ENCODE measurements around the gene KEAP1.

GRCh38 chr19:10521461-10522171, 18.5 kb upstream of the KEAP1 start:
- TF ChIP-seq, protein P1, sequence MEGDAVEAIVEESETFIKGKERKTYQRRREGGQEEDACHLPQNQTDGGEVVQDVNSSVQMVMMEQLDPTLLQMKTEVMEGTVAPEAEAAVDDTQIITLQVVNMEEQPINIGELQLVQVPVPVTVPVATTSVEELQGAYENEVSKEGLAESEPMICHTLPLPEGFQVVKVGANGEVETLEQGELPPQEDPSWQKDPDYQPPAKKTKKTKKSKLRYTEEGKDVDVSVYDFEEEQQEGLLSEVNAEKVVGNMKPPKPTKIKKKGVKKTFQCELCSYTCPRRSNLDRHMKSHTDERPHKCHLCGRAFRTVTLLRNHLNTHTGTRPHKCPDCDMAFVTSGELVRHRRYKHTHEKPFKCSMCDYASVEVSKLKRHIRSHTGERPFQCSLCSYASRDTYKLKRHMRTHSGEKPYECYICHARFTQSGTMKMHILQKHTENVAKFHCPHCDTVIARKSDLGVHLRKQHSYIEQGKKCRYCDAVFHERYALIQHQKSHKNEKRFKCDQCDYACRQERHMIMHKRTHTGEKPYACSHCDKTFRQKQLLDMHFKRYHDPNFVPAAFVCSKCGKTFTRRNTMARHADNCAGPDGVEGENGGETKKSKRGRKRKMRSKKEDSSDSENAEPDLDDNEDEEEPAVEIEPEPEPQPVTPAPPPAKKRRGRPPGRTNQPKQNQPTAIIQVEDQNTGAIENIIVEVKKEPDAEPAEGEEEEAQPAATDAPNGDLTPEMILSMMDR (IDR thresholded peaks at IDR 0.05): no peak
- no peak for TF ChIP-seq POLR2A (IDR thresholded peaks at IDR 0.05)

All from testis (tissue), 2 donors.